Renal cortical epithelial cell (primary cell): ENCODE data around the gene FANCL. TPM values are rescaled to one million over a fixed set of nuclear protein-coding genes. Genes with fewer than 3 reads are reported as not detected.
"Not testable (repeated sequence)": the region's sequence is repeated elsewhere in the genome, so short reads cannot be mapped to it uniquely, and the experiment has no call there.

Experiments used
- DNase-seq: peaks from one replicate; pipeline ENCODE4 v3.0.0-alpha.2; 2011; ENCODE audit warnings: low read depth
- total RNA-seq: library from RNA; depleted of rRNA; stranded (reverse); fragments of >200 nt; gene quantifications from 2 replicates; pipeline ENCODE4 v1.2.3, GENCODE V29; 2014

Gene FANCL
- total RNA-seq, 1 donor from 2014 or later, result 25.8 TPM

DNA sequence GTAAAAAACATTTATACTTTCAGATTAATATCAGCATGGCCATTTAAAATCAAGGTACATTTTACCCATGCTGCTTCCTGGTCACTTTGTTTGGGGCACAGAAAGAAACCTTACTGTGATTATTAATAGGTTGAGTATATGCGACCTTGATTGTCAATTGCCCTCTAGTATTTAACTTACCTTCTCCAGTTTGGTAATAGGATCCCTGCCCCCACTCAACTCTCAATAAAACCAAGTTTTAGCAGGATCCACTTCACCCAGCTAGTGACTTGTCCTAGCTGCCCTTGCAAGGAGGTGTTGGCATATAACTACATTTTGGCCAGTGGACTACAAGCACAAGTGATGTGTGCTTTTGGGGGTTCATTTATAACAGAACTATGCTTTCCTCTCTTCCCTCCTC, 34.3 kb downstream of the FANCL start:
- DNase-seq, result no peak

DNA sequence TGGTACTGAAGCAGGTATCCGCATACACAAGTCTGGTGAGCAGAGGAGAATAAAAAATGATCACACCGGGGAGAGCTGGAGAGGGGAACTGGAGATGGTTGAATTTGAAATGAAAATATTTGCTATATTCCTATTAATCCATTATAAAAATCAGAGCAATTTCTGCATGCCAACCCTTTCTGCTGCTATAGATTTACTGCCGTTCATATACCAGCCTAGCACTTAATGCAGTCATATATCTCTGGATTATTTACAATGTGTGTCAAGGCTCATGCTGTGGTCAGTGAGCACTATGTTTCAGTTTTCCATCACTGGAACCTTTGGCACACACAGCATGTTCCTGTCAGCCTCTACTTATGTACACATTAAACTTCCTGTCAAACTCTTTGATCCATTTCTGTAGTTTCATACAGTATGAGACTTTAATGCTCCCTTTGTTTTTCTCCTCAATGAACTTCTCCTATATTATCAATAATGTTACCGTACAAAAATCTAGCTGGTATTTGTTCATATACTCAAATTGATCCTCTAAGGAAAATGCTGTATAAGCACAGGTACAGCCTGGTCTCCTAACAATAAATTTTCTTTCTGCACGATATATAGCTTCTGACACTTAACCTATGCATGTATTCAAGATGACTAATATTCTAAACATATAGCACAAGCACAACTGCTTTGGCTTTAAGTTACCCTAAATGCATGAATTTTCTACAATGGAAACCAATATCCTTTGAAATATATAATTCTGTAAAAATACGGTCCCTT, 36.7 kb downstream of the FANCL start:
- DNase-seq, result no peak

DNA sequence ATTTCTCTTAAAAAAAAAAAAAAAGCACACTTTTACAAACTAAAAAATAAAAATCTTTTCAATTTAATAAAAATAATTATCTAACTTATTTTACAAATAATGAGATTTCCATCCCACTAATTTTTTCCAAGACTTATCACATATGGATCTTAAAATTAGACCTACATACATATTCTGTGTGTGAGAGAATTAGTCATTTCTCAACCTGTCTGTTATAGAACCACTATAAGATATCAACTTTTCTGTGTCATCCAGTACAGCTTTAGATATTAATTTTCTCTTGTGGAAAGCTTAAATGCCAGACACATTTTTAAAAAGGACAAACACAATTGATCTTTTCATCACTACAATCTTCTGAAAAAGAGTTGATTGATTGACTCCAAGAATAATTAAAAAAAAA, 38.1 kb downstream of the FANCL start:
- DNase-seq, result no peak

DNA sequence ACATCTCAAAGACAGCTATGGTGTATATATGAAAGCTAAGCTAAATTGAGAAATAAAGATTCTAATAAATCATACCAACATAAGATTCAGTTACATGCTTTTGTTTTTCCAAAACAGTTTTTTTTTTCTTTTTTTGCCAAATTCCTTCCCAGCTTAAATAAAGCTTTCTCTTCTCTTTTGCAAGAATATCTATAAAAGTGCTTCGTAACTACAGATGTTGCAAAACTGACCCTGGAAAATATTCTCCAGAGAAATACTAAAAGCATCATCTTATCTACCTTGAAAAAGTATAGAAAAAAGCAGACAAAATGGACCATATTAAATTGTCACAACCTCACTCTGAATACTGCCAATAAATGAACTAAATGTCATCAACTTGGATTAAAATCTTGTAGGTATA, 38.7 kb downstream of the FANCL start:
- no peak for DNase-seq

DNA sequence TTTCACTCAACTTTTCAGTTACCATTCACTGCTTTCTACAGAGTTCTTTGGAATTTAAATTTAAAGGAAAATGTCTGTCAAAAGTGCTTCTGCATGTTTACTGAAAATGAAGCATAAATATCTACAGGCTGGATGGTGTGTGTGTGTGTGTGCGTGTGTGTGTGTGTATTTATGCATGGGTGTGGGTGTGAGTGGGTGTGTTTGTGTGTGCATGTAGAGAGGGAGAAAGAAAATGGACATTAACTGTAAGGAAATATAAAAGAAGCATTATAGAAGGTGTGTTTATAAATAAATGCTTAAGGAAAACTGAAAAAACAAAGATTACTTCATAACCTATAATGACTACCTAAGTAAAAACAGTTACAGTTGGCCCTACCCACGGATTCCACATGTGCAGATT, 43.2 kb downstream of the FANCL start:
- no peak for DNase-seq

DNA sequence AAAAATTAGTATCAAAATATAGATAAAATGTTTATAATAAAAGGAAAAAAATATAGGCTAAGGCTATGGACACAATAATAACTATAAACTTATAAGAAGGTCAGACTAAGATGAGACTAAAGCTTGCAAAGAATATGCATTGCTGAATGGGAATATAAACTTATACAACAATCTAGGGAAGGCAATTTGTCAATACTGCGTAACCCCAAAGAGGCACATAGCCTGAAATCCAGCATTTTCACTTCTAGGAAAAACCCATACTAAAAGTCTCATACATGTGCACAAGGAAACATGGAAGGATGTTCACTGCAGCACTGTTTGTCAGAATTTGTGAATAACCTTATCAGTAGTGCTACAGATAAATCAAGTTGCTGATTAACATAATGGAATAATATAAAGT, 45.5 kb downstream of the FANCL start:
- peak; percentile 7 for DNase-seq

DNA sequence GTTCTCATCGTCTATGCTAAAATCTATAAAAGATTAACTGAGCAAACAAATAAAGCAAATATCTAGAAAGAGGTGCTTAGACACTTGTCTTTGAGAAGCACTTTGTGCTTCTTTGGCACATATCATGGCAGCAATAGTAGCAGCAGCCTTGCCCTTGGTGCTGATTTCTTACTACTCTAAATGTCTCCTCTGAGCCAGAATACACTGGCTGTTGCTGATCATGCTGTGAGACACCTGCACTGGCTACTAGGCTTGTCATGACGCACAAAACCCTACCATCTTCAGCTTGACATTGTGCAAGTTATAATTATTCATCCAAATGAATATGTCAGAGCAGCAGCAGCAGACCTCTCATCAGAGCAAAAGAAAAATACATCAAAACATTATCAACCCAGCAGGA, 46.7 kb downstream of the FANCL start:
- no peak for DNase-seq

DNA sequence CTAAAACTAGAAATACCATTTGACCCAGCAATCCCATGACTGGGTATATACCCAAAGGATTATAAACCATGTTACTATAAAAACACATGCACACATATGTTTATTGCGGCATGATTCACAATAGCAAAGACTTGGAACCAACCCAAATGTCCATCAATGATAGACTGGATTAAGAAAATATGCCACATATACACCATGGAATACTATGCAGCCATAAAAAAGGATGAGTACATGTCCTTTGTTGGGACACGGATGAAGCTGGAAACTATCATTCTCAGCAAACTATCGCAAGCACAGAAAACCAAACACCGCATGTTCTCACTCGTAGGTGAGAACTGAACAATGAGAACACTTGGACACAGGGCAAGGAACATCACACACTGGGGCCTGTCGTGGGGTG, 54.1 kb downstream of the FANCL start:
- DNase-seq, result not testable (repeated sequence)

DNA sequence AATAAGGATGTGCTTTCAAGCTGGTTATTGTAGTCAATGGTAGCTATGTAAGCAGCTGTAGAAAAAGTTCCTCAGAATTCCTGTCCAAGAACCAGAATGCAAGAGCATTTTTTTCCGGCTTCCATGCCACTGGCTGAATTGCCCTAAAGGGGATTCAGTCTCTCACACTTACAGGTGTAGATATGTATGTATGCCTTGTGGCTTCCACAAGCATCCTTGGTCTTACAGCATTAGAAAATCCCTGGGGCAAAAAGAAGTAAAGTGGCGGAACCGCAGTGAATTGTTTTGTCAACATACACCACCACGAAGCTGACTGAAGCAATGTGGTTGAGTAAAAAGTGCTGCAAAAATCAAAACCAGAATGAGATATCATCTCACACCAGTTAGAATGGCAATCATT, 54.6 kb downstream of the FANCL start:
- no peak for DNase-seq

DNA sequence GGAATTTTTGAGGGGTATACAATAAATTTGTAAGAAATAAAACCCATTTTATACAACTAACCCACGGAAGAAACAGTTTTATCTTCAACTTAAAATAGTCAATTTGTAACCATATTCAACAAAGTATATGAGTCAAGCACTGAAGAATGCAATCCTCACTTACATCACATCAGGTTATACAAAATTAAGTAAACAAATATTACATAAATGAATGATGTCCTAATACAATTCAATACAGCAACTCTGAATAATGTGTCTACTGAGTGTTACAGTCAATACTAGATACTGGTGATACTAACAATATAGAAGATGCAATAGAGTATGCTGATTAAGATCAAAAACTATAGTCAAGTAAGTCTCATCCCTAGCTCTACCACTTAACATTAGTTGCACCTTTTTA, 58.6 kb downstream of the FANCL start:
- peak; percentile 20 for DNase-seq

DNA sequence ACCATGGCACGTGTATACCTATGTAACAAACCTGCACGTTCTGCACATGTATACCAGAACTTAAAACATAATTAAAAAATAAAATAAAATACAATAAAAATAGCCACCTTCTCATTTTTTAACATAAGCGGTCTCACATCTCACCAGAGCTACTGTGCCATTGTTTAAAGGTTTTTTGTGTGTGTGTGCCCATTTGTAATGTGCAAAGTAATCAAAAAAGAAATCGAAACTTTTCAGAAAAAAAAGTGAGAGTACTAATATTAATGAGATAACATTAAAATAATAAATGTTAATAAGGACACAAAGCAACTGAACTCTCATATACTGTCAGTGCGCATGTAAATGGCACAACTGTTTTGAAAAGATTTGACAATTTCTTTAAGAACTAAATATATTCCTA, 60.5 kb downstream of the FANCL start:
- DNase-seq, result no peak

DNA sequence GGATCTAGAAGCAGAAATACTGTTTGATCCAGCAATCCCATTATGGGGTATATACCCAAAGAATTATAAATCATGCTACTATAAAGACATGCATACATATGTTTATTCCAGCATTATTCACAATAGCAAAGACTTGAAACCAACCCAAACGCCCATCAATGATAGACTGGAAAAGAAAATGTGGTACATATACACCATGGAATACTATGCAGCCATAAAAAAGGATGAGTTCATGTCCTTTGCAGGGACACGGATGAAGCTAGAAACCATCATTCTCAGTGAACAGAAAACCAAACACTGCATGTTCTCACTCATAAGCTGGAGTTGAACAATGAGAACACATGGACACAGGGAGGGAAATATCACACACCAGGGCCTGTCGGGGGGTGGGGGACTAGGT, 61.0 kb downstream of the FANCL start:
- DNase-seq, result not testable (repeated sequence)

DNA sequence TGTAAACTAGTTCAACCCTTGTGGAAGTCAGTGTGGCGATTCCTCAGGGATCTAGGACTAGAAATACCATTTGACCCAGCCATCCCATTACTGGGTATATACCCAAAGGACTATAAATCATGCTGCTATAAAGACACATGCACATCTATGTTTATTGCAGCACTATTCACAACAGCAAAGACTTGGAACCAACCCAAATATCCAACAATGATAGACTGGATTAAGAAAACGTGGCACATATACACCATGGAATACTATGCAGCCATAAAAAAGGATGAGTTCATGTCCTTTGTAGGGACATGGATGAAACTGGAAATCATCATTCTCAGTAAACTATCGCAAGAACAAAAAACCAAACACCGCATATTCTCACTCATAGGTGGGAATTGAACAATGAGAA, 63.9 kb downstream of the FANCL start:
- DNase-seq, result not testable (repeated sequence)

DNA sequence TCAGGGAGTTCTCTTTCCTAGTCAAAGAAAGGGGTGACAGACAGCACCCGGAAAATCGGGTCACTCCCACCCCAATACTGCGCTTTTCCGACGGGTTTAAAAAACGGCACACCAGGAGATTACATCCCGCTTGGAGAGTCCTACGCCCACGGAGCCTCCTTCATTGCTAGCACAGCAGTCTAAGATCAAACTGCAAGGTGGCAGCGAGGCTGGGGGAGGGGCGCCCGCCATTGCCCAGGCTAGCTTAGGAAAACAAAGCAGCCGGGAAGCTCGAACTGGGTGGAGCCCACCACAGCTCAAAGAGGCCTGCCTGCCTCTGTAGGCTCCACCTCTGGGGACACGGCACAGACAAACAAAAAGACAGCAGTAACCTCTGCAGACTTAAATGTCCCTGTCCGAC, 69.3 kb downstream of the FANCL start:
- not testable (repeated sequence) for DNase-seq

DNA sequence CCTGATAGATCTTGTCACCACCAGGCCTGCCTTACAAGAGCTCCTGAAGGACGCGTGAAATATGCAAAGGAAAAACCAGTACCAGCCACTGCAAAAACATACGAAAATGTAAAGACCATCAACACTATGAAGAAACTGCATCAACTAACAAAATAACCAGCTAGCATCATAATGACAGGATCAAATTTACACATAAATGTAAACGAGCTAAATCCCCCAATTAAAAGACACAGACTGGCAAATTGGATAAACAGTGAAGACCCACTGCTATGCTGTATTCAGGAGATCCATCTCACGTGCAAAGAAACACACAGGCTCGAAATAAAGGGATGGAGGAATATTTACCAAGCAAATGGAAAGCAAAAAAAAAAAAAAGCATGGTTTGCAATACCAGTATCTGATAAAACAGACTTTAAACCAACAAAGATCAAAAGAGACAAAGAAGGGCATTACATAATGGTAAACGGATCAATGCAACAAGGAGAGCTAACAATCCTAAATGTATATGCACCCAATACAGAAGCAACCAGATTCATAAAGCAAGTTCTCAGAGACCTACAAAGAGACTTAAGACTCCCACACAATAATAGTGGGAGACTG, 70.7 kb downstream of the FANCL start:
- DNase-seq, result not testable (repeated sequence)

DNA sequence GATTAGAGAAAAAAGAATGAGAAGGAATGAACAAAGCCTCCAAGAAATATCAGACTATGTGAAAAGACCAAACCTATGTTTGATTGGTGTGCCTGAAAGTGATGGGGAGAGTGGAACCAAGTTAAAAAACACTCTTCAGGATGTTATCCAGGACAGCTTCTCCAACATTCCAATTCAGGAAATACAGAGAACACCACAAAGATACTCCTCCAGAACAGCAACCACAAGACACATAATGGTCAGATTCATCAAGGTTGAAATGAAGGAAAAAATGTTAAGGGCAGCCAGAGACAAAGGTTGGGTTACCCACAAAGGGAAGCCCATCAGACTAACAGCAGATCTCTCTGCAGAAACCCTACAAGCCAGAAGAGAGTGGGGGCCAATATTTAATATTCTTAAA, 71.3 kb downstream of the FANCL start:
- DNase-seq, result not testable (repeated sequence)

DNA sequence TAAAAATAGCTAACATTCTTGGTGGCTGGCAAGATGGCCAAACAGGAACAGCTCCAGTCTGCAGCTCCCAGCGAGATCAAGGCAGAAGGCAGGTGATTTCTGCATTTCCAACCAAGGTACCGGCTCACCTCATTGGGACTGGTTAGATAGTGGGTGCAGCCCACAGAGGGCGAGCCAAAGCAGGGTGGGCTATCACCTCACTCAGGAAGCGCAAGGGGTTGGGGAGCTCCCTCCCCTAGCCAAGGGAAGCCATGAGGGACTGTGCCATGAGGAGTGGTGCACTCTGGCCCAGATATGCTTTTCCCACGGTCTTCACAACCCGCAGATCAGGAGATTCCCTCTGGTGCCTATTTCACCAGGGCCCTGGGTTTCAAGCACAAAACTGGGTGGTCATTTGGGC, 73.0 kb downstream of the FANCL start:
- not testable (repeated sequence) for DNase-seq

DNA sequence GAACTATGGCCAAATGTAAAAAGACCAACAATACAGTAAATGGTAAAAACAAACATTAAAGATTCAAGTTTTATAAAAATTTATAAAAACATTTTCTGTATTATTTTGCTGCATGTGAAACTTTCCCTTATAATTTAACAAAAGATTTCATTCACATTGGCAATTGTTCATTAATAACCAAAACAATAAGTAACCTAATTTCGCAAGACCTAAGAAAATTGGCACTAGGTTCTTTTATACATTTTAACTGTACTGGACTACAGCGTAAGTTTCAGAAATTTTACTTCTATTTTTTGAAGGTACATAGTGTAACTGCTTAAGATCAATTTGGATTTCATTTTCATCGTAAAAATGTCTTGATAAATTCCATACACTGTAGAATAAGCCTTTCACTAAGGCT, 77.2 kb downstream of the FANCL start:
- DNase-seq, result no peak

DNA sequence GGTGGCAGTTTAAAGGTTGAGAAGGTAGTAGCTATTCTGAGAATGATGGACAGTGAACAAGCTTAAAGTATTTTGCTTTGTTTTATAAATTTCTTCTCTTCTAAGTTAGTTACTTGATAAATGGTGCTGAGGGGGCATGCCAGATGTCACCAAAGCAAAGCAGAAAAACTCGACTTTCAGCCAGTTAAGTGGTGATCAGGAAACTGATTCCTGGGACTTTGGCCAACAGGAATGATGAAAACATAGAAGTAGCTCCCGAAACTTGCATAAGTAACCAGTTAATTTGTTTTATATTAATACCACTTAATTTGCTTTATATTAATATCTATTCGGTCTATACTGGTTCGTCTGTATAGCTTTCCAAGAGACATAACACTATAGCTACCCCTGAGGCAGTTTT, 82.6 kb downstream of the FANCL start:
- DNase-seq, result no peak

DNA sequence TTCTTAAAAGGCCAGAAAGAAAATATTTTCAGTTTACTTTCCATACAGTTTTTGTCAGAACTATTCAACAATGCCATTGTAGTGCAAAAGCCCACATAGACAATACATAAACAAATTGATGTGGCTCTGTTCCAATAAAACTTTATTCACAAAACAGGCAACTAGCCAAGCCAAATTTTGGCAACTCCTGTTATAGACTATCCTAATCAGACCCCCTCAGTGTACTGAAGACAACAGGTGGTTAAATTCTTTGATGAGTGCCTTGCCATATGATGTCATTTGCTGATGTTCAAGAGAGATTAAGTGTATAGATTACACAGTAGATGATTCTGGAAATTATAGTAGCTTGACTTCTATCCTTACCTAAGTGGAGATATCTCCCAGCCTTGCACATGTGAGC, 83.4 kb downstream of the FANCL start:
- DNase-seq, result no peak

DNA sequence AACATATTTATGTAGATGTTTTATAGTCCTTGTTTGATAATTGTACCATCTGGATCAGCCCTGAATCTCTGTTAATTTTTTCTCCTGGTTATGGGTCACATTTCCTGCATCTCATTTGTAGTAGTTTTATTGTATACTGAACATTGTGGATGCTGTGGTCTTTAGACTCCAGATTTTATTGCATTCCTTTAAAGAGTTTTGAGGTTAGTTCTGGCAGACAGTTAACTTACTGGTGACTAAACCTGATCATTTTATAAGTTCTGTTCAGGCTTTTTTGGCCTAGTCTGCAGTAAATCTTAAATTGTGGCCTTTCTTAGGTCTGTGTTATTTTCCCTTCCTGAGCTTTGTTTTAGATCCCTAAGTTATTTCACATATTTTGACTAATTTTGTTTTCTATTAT, 84.3 kb downstream of the FANCL start:
- DNase-seq, result peak; percentile 21

DNA sequence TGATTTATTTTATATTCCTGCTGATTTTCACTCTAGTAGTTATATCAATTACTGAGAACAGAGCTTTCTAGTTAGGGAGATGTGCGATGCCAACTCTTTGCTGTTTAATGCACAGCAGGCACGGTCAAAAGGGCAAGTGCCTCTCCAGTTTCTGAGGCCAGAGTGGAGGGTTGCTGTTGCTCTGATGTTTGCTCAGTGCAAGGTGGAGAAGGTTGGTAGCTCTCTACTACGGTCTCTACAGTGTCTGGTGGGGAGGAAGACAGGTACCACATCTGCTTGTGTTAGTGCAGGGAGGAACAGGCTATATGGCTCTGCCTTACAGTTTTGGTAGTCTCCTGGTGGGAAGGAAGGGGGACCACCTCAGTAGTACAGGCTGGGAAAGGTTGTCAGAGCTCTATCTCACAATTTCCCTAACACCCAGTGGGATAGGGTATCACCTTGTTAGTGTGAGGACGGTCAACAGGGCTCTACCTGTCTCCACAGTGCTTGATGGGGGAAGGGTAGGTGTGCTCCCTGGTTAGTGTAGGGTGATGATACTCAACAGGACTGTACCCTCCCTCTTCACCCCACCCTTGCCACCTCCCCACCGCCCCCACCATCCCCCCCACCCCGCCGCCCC, 85.9 kb downstream of the FANCL start:
- no peak for DNase-seq

DNA sequence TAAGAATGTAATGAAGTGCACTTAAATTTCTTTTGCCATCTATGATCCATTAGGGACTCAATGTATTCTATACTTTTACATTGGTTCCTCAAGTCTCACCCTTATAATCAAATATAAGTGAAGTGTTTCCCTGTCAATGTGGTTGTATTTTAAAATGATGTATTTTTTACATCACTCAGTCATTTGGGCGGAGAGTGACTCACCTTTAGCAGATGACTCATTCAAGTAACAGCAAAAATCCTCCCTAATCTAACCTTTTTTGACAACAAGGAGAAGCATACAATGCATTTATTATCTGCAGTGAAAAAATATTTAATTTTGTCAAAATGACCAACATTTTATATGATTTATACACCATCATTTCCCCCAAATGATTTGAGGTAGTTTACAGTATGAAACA, 94.4 kb downstream of the FANCL start:
- DNase-seq, result peak; percentile 65
